Measurements from ENCODE around the gene PNPLA7.
"Not testable (repeated sequence)": the region's sequence is repeated elsewhere in the genome, so short reads cannot be mapped to it uniquely, and the experiment has no call there.

PNPLA7 gene

GRCh38 chr9:137536594-137537131, 13.5 kb downstream of the PNPLA7 start:
- not testable (repeated sequence) for H3K4me3 ChIP-seq (ENCODE audit: low read length); H3K9me3 ChIP-seq (replicated peaks; ENCODE audit: low read length); H3K9ac ChIP-seq (ENCODE audit: low read depth, low read length)

GRCh38 chr9:137535120-137535428, 15.1 kb downstream of the PNPLA7 start:
- H3K9me3 ChIP-seq (replicated peaks; ENCODE audit: low read length), result no peaks in the 10 kb centered on the region
- no peaks in the 10 kb centered on the region for H3K36me3 ChIP-seq (ENCODE audit: insufficient read depth, low read length)
- H3K27me3 ChIP-seq (ENCODE audit: control insufficient read depth, insufficient read depth, low read length), result peaks cover 4% of the 10 kb centered on the region
- no peak overlapping the region for H3K4me2 ChIP-seq (ENCODE audit: low read length)
- H3K9ac ChIP-seq (ENCODE audit: low read depth, low read length), result no peak overlapping the region
- no peak overlapping the region for H3K4me3 ChIP-seq (ENCODE audit: low read length)
- H3K4me1 ChIP-seq (ENCODE audit: control insufficient read depth, insufficient read depth, low read length), result peaks cover 15% of the 10 kb centered on the region

More at GRCh38 chr9:137536594-137537131, 13.5 kb downstream of the PNPLA7 start:
- H3K4me1 ChIP-seq (ENCODE audit: control insufficient read depth, insufficient read depth, low read length); H3K27me3 ChIP-seq (ENCODE audit: control insufficient read depth, insufficient read depth, low read length); H3K36me3 ChIP-seq (ENCODE audit: insufficient read depth, low read length); H3K4me2 ChIP-seq (ENCODE audit: low read length): not testable (repeated sequence)

GRCh38 chr9:137534256-137535119, 15.7 kb downstream of the PNPLA7 start:
- Histone ChIP-seq H3K9me3 (replicated peaks; ENCODE audit: low read length) (no peaks in the 10 kb centered on the region), H3K9ac (ENCODE audit: low read depth, low read length) (no peak overlapping the region), H3K27me3 (ENCODE audit: control insufficient read depth, insufficient read depth, low read length) (peaks cover 4% of the 10 kb centered on the region), H3K4me1 (ENCODE audit: control insufficient read depth, insufficient read depth, low read length) (peaks cover 15% of the 10 kb centered on the region), H3K4me3 (ENCODE audit: low read length) (no peak overlapping the region), H3K36me3 (ENCODE audit: insufficient read depth, low read length) (no peaks in the 10 kb centered on the region), H3K4me2 (ENCODE audit: low read length) (no peak overlapping the region)

- H3K36me3 ChIP-seq (ENCODE audit: insufficient read depth, low read length); H3K9ac ChIP-seq (ENCODE audit: low read depth, low read length); H3K9me3 ChIP-seq (replicated peaks; ENCODE audit: low read length); H3K27me3 ChIP-seq (ENCODE audit: control insufficient read depth, insufficient read depth, low read length); H3K4me3 ChIP-seq (ENCODE audit: low read length); H3K4me2 ChIP-seq (ENCODE audit: low read length): not testable (repeated sequence)
- peaks cover 15% of the 10 kb centered on the region for H3K4me1 ChIP-seq (ENCODE audit: control insufficient read depth, insufficient read depth, low read length)
Measured at GRCh38 chr9:137532891-137533468, 17.2 kb downstream of the PNPLA7 start.

- peaks cover 15% of the 10 kb centered on the region for H3K4me1 ChIP-seq (ENCODE audit: control insufficient read depth, insufficient read depth, low read length)
- no peaks in the 10 kb centered on the region for H3K9me3 ChIP-seq (replicated peaks; ENCODE audit: low read length)
- peaks cover 4% of the 10 kb centered on the region for H3K27me3 ChIP-seq (ENCODE audit: control insufficient read depth, insufficient read depth, low read length)
Measured at GRCh38 chr9:137531099-137531765, 19.0 kb downstream of the PNPLA7 start.

GRCh38 chr9:137530331-137530730, 19.9 kb downstream of the PNPLA7 start:
- H3K4me1 ChIP-seq (ENCODE audit: control insufficient read depth, insufficient read depth, low read length), result peaks cover 15% of the 10 kb centered on the region

More at GRCh38 chr9:137531099-137531765, 19.0 kb downstream of the PNPLA7 start:
- H3K9ac ChIP-seq (ENCODE audit: low read depth, low read length), result peak overlapping the region; percentile 9
- H3K36me3 ChIP-seq (ENCODE audit: insufficient read depth, low read length), result no peaks in the 10 kb centered on the region
- H3K4me3 ChIP-seq (ENCODE audit: low read length), result no peak overlapping the region
- H3K4me2 ChIP-seq (ENCODE audit: low read length), result no peak overlapping the region

GRCh38 chr9:137524981-137525317, 25.3 kb downstream of the PNPLA7 start:
- H3K9me3 ChIP-seq (replicated peaks; ENCODE audit: low read length), result no peaks in the 10 kb centered on the region
- no peak overlapping the region for H3K4me3 ChIP-seq (ENCODE audit: low read length)
- H3K9ac ChIP-seq (ENCODE audit: low read depth, low read length), result no peak overlapping the region
- H3K27me3 ChIP-seq (ENCODE audit: control insufficient read depth, insufficient read depth, low read length), result no peaks in the 10 kb centered on the region
- no peaks in the 10 kb centered on the region for H3K36me3 ChIP-seq (ENCODE audit: insufficient read depth, low read length)
- H3K4me1 ChIP-seq (ENCODE audit: control insufficient read depth, insufficient read depth, low read length), result no peaks in the 10 kb centered on the region
- H3K4me2 ChIP-seq (ENCODE audit: low read length), result no peak overlapping the region

More at GRCh38 chr9:137530331-137530730, 19.9 kb downstream of the PNPLA7 start:
- Histone ChIP-seq H3K9me3 (replicated peaks; ENCODE audit: low read length) (no peaks in the 10 kb centered on the region), H3K4me2 (ENCODE audit: low read length) (no peak overlapping the region), H3K9ac (ENCODE audit: low read depth, low read length) (no peak overlapping the region), H3K27me3 (ENCODE audit: control insufficient read depth, insufficient read depth, low read length) (peaks cover 4% of the 10 kb centered on the region), H3K36me3 (ENCODE audit: insufficient read depth, low read length) (no peaks in the 10 kb centered on the region), H3K4me3 (ENCODE audit: low read length) (no peak overlapping the region)

- Histone ChIP-seq H3K4me2 (ENCODE audit: low read length) (no peak overlapping the region), H3K9me3 (replicated peaks; ENCODE audit: low read length) (no peaks in the 10 kb centered on the region), H3K27me3 (ENCODE audit: control insufficient read depth, insufficient read depth, low read length) (no peaks in the 10 kb centered on the region), H3K9ac (ENCODE audit: low read depth, low read length) (no peak overlapping the region), H3K4me3 (ENCODE audit: low read length) (no peak overlapping the region), H3K4me1 (ENCODE audit: control insufficient read depth, insufficient read depth, low read length) (no peaks in the 10 kb centered on the region), H3K36me3 (ENCODE audit: insufficient read depth, low read length) (no peaks in the 10 kb centered on the region)
Measured at GRCh38 chr9:137524161-137524980, 25.8 kb downstream of the PNPLA7 start.

GRCh38 chr9:137522746-137523455, 27.3 kb downstream of the PNPLA7 start:
- H3K27me3 ChIP-seq (ENCODE audit: control insufficient read depth, insufficient read depth, low read length), result no peaks in the 10 kb centered on the region
- no peaks in the 10 kb centered on the region for H3K4me1 ChIP-seq (ENCODE audit: control insufficient read depth, insufficient read depth, low read length)
- H3K4me2 ChIP-seq (ENCODE audit: low read length), result no peak overlapping the region
- H3K36me3 ChIP-seq (ENCODE audit: insufficient read depth, low read length), result no peaks in the 10 kb centered on the region
- H3K4me3 ChIP-seq (ENCODE audit: low read length), result no peak overlapping the region
- H3K9ac ChIP-seq (ENCODE audit: low read depth, low read length), result no peak overlapping the region
- H3K9me3 ChIP-seq (replicated peaks; ENCODE audit: low read length), result no peaks in the 10 kb centered on the region

GRCh38 chr9:137521405-137521985, 28.7 kb downstream of the PNPLA7 start:
- H3K36me3 ChIP-seq (ENCODE audit: insufficient read depth, low read length), result no peaks in the 10 kb centered on the region
- no peaks in the 10 kb centered on the region for H3K27me3 ChIP-seq (ENCODE audit: control insufficient read depth, insufficient read depth, low read length)
- no peak overlapping the region for H3K9ac ChIP-seq (ENCODE audit: low read depth, low read length)
- H3K4me2 ChIP-seq (ENCODE audit: low read length), result no peak overlapping the region
- no peak overlapping the region for H3K4me3 ChIP-seq (ENCODE audit: low read length)
- H3K4me1 ChIP-seq (ENCODE audit: control insufficient read depth, insufficient read depth, low read length), result no peaks in the 10 kb centered on the region
- H3K9me3 ChIP-seq (replicated peaks; ENCODE audit: low read length), result no peaks in the 10 kb centered on the region

Measured in skeletal muscle satellite cell (primary cell).